DND-41 (cell line): Measurements from ENCODE around the gene DDC.

Source experiments
- ATAC-seq: fragments of 200-7000 bp; cut with Tn5 transposase; 3 replicates; pipeline ENCODE4 v1.9.1; 2021; ENCODE audit warnings: low read depth; ENCODE audit not compliant: insufficient read depth
- DNase-seq: peaks from one replicate; pipeline ENCODE4 v3.0.0-alpha.2; 2020
- H2AFZ ChIP-seq: 2 replicates; pipeline ENCODE4 v1.6.0; 2012; ENCODE audit warnings: low read depth, low read length
- H3K27ac ChIP-seq: 2 replicates; pipeline ENCODE4 v1.5.1; 2012; ENCODE audit warnings: low read length, inconsistent platforms
- H3K27me3 ChIP-seq: fragments of 200-600 bp; sonication (generic); 2 replicates; pipeline ENCODE4 v1.6.0; 2012; ENCODE audit warnings: low read length, mild to moderate bottlenecking, inconsistent platforms; ENCODE audit not compliant: insufficient read depth, poor library complexity
- H3K36me3 ChIP-seq: 2 replicates; pipeline ENCODE4 v1.5.1; 2012; ENCODE audit warnings: low read length, inconsistent platforms; ENCODE audit not compliant: insufficient read depth
- H3K4me1 ChIP-seq: 2 replicates; pipeline ENCODE4 v1.5.1; 2012; ENCODE audit warnings: mild to moderate bottlenecking, low read length; ENCODE audit not compliant: insufficient read depth
- H3K4me2 ChIP-seq: 2 replicates; pipeline ENCODE4 v1.6.0; 2012; ENCODE audit warnings: mild to moderate bottlenecking, moderate library complexity, low read length, inconsistent platforms; ENCODE audit not compliant: insufficient read depth
- H3K4me3 ChIP-seq, 2 experiments: fragments of 200-600 bp in 1 of 2; shearing (Covaris generic) in 1 of 2; 2 replicates each; pipeline ENCODE4 v1.5.1; 2012 to 2016; ENCODE audit warnings: inconsistent platforms in 2 of 2, low read length in 2 of 2, mild to moderate bottlenecking in 2 of 2, low read depth in 1 of 2, moderate library complexity in 1 of 2
- H3K79me2 ChIP-seq: 2 replicates; pipeline ENCODE4 v1.6.0; 2012; ENCODE audit warnings: low read length, inconsistent platforms; ENCODE audit not compliant: insufficient read depth
- H3K9ac ChIP-seq: 2 replicates; pipeline ENCODE4 v1.6.0; 2012; ENCODE audit warnings: low read depth, mild to moderate bottlenecking, inconsistent platforms, low read length, moderate library complexity
- H3K9me3 ChIP-seq: 2 replicates; pipeline ENCODE4 v1.5.1; 2012; ENCODE audit warnings: low read length, moderate library complexity, mild to moderate bottlenecking, inconsistent platforms; ENCODE audit not compliant: insufficient read depth, severe bottlenecking
- H4K20me1 ChIP-seq: 2 replicates; pipeline ENCODE4 v1.6.0; 2012; ENCODE audit warnings: low read length; ENCODE audit not compliant: insufficient read depth
- CTCF ChIP-seq: IDR thresholded peaks from 2 replicates; pipeline ENCODE4 v1.5.1; 2012; ENCODE audit warnings: borderline replicate concordance, low read length, moderate library complexity, mild to moderate bottlenecking; ENCODE audit not compliant: poor library complexity, severe bottlenecking; ENCODE audit errors: extremely low read depth
- EZH2 ChIP-seq: IDR thresholded peaks from 3 replicates; pipeline ENCODE4 v1.6.1; 2012; ENCODE audit warnings: borderline replicate concordance, low read depth, mild to moderate bottlenecking, moderate library complexity, low read length, inconsistent platforms; ENCODE audit not compliant: severe bottlenecking

DDC gene

GRCh38 chr7:50565559-50565916 lies 333 bp upstream of the DDC start:
- no peak for ATAC-seq

GRCh38 chr7:50564171-50564570 lies 1.0 kb downstream of the DDC start:
- ATAC-seq: no peak
- H2AFZ ChIP-seq: no peak overlapping the region
- peaks cover 3% of the 10 kb centered on the region for H3K27me3 ChIP-seq
- no peaks in the 10 kb centered on the region for H3K36me3 ChIP-seq
- no peaks in the 10 kb centered on the region for H3K9me3 ChIP-seq
- H3K4me1 ChIP-seq: no peaks in the 10 kb centered on the region
- H3K4me3 ChIP-seq: no peak overlapping the region
- TF ChIP-seq EZH2: no peak
- no peak for TF ChIP-seq CTCF
- no peak overlapping the region for H3K4me2 ChIP-seq
- no peaks in the 10 kb centered on the region for H4K20me1 ChIP-seq
- no peaks in the 10 kb centered on the region for H3K79me2 ChIP-seq
- no peak for DNase-seq
- no peak overlapping the region for H3K27ac ChIP-seq
- H3K9ac ChIP-seq: no peak overlapping the region

More at GRCh38 chr7:50565559-50565916, 333 bp upstream of the DDC start:
- DNase-seq: no peak
- Histone ChIP-seq H3K4me2 (no peak overlapping the region), H2AFZ (no peak overlapping the region), H3K27ac (no peak overlapping the region), H3K4me3 (no peak overlapping the region), H3K27me3 (peaks cover 3% of the 10 kb centered on the region), H4K20me1 (no peaks in the 10 kb centered on the region), H3K36me3 (no peaks in the 10 kb centered on the region), H3K79me2 (no peaks in the 10 kb centered on the region), H3K9me3 (no peaks in the 10 kb centered on the region), H3K4me1 (no peaks in the 10 kb centered on the region), H3K9ac (no peak overlapping the region)
- TF ChIP-seq EZH2: no peak
- no peak for TF ChIP-seq CTCF

GRCh38 chr7:50562136-50562535 lies 3.1 kb downstream of the DDC start:
- Histone ChIP-seq H3K4me3 (no peak overlapping the region), H3K27ac (no peak overlapping the region), H3K79me2 (no peaks in the 10 kb centered on the region), H2AFZ (no peak overlapping the region), H3K9ac (no peak overlapping the region), H3K9me3 (no peaks in the 10 kb centered on the region), H3K27me3 (peaks cover 8% of the 10 kb centered on the region), H3K36me3 (no peaks in the 10 kb centered on the region), H3K4me2 (no peak overlapping the region), H3K4me1 (no peaks in the 10 kb centered on the region), H4K20me1 (no peaks in the 10 kb centered on the region)
- no peak for DNase-seq
- TF ChIP-seq CTCF: no peak
- TF ChIP-seq EZH2: no peak
- no peak for ATAC-seq

- H3K4me1 ChIP-seq: no peaks in the 10 kb centered on the region
- H3K4me3 ChIP-seq: no peak overlapping the region
- ATAC-seq (no peak), DNase-seq (no peak)
- no peaks in the 10 kb centered on the region for H3K79me2 ChIP-seq
- H3K9ac ChIP-seq: no peak overlapping the region
- H3K36me3 ChIP-seq: no peaks in the 10 kb centered on the region
- no peak overlapping the region for H2AFZ ChIP-seq
- H3K27me3 ChIP-seq: peaks cover 11% of the 10 kb centered on the region
- no peak overlapping the region for H3K4me2 ChIP-seq
- no peaks in the 10 kb centered on the region for H4K20me1 ChIP-seq
- no peak overlapping the region for H3K27ac ChIP-seq
- TF ChIP-seq EZH2 (no peak), CTCF (no peak)
- H3K9me3 ChIP-seq: no peaks in the 10 kb centered on the region
Measured at GRCh38 chr7:50560865-50561351, 4.3 kb downstream of the DDC start.
